ENCODE measurements around the gene PHF21A. TPM values are rescaled to one million over a fixed set of nuclear protein-coding genes. Genes with fewer than 3 reads are reported as not detected.

The PHF21A gene
- total and polyA plus RNA-seq, 10 of the 15 experiments (the other 5 are each of a cell fraction or from before 2014, with no cell fraction given), result 2.6 to 37.2 (median 16.0) TPM

- FAIRE-seq, result no peak
- CTCF ChIA-PET, result interaction anchor here (0.6 to 3.3 kb wide), 8 partner anchors 15 to 237 kb away, joined by 3 to 14 read pairs (median 4); no protein-coding TSS in a partner anchor
Observed at GRCh38 chr11:46075928-46076327, 45.3 kb downstream of the PHF21A start.

More at GRCh38 chr11:46075928-46076327, 45.3 kb downstream of the PHF21A start:
- Histone ChIP-seq H3K9ac (ENCODE audit: control insufficient read depth, insufficient read depth, low read length) (no peak overlapping the region), H3K4me2 (ENCODE audit: control insufficient read depth, insufficient read depth) (no peak overlapping the region), H3K9me3 (replicated peaks; ENCODE audit: control insufficient read depth, insufficient read depth, low read length) (no peaks in the 10 kb centered on the region), H3K4me1 (ENCODE audit: control insufficient read depth, insufficient read depth, low read length) (no peaks in the 10 kb centered on the region), H3K27ac (ENCODE audit: control insufficient read depth, insufficient read depth) (no peak overlapping the region), H2AFZ (ENCODE audit: control insufficient read depth, low read depth, low read length) (no peak overlapping the region), H3K4me3 (no peak overlapping the region), H3K79me2 (ENCODE audit: control insufficient read depth, insufficient read depth, low read length) (no peaks in the 10 kb centered on the region), H4K20me1 (ENCODE audit: control insufficient read depth, insufficient read depth) (no peaks in the 10 kb centered on the region), H3K36me3 (ENCODE audit: control insufficient read depth in 2 of 2, insufficient read depth in 2 of 2, low read length in 1 of 2) (peaks cover 0 to 8% of the 10 kb centered on the region in 2 experiments; a peak in 3 of 4 replicates), H3K27me3 (replicated peaks in 1 of 2; ENCODE audit: control insufficient read depth in 2 of 2, insufficient read depth in 2 of 2, low read length in 1 of 2) (no peaks in the 10 kb centered on the region)
- ATAC-seq, result no peak
- RAD21 ChIA-PET (ENCODE audit: unreplicated experiment), result interaction anchor here (1.7 kb wide), 1 partner anchor 43 kb away, joined by 3 read pairs; no protein-coding TSS in a partner anchor
- POLR2A ChIA-PET, result interaction anchor here (1.5 kb wide), 1 partner anchor 41 kb away, joined by 5 read pairs; no protein-coding TSS in a partner anchor
- intact Hi-C loops (cut with micrococcal nuclease; ENCODE audit: unreplicated experiment), result no loop called here
- WGBS (ENCODE audit: insufficient coverage, insufficient replicate concordance, low lambda C conversion rate, missing lambda C conversion rate), result 100% methylated on average over 2 of the region's 2 CpGs
- in situ Hi-C loops (cut with MboI), result no loop called here
- BruUV-seq (replicated peaks), result no TSS peak
- no peak for DNase-seq (ENCODE audit: low read depth, low spot score)
- TF ChIP-seq CREM (IDR thresholded peaks at IDR 0.05; ENCODE audit: low read depth), result no peak
- TF ChIP-seq HDGF (IDR thresholded peaks at IDR 0.05), result no peak
- no peak for TF ChIP-seq EGR1 (IDR thresholded peaks at IDR 0.05; ENCODE audit: borderline replicate concordance in 1 of 2, low read depth in 2 of 2, low read length in 2 of 2)
- no peak for TF ChIP-seq USF2 (IDR thresholded peaks at IDR 0.05; ENCODE audit: borderline replicate concordance, low read depth, low read length)
- TF ChIP-seq FOXM1 (IDR thresholded peaks at IDR 0.05; ENCODE audit: low read depth, low read length), result no peak
- TF ChIP-seq KDM1A (IDR thresholded peaks at IDR 0.05; ENCODE audit: borderline replicate concordance), result no peak
- TF ChIP-seq CTCF (IDR thresholded peaks at IDR 0.05 in 2 of 3, conservative IDR thresholded peaks at IDR 0.05 in 1 of 3; ENCODE audit: control insufficient read depth in 2 of 3, extremely low read depth in 1 of 3, insufficient read depth in 1 of 3, low read depth in 3 of 3, low read length in 3 of 3), result peak in 1 of 3 experiments; percentile 2; a peak in 1 of 6 replicates
- SMC1A ChIA-PET (ENCODE audit: uncharacterized antibody, unreplicated experiment), result interaction anchor here (0.7 to 1.6 kb wide), 4 partner anchors 9 to 85 kb away, joined by 3 to 4 read pairs (median 3); no protein-coding TSS in a partner anchor

Data from GM12878 (cell line).